OCI-LY7 (cell line): ENCODE measurements around the gene SLC16A8.

Experiments used
- CTCF ChIP-seq: fragments of 200-600 bp; sonication (generic); conservative IDR thresholded peaks from 2 replicates; pipeline ENCODE4 v1.5.1; 2014; ENCODE audit warnings: mild to moderate bottlenecking, antibody characterized with exemption, low read length, moderate library complexity, mixed read lengths
- EZH2phosphoT487 ChIP-seq: fragments of 200-600 bp; sonication (generic); IDR thresholded peaks from 2 replicates; pipeline ENCODE4 v1.6.1; 2018; ENCODE audit warnings: low read depth, borderline replicate concordance, mild to moderate bottlenecking, mixed run types, antibody characterized with exemption, low read length, moderate library complexity, mixed read lengths

DNA sequence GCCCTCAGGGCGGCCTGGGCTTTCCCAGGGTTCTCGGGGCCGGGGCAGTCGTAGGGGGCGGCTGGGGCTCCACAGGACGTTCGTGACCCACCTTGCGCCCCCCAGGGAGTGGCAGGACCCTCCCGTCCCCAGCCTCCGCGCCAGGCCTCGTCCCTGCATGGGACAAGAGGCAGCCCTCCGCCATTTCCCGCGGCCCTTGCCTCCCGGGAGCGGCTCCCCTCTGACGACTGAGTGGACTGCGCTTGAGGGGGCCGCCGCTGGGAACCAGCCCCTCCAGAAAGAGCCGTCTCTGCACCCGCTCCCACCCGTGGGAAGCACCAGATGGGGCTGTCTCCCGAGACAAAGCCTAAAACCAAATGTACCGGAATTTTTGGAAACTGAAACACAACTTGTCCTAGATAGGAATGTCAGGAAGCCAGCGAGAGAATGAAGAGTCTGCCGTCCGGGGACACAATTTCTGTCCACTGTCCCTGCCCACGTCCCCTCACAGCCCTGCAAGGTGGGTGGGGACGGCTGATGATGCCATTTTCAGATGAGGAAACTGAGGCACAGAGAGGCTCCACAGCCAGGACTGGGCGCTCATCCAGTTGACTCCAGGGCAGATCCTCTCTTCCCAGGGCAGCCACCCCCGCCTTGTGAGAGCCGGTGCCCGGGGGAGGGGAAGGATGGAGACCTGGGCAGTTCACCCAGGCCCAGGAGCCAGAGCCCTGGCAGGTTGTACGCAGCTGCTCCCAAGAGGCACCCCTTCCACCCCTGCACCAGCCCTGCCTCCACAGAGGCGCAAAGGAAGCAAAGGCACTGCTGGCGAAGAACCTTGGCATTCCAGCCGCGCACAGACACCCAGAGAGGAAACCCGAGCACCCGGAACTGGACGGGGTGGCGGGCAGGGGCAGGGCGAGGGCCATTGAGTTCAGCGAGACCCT lies 44.8 kb downstream of the SLC16A8 start:
- TF ChIP-seq CTCF: no peak
- no peak for TF ChIP-seq EZH2phosphoT487
